Measurements from ENCODE around the gene ABCB9.
"Not testable (repeated sequence)": the region's sequence is repeated elsewhere in the genome, so short reads cannot be mapped to it uniquely, and the experiment has no call there.

ABCB9 gene

DNA sequence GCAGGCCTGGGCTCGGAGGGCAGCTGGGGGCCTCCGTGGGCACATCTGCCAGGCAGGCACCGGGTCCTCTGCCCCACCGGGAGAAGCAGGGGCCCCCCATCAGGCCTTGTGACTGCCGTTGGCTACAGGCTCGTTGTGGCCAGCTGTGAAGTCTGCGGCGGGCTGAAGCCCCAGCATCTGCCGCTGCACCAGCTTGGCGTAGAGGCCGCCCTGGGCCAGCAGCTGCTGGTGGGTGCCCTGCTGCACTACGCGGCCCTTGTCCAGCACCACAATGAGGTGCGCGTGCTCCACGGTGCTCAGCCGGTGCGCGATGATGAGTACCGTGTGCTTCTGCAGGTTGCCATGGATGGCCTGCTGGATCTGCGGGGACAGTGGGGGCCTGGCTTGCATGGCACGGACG lies 36.5 kb downstream of the ABCB9 start:
- no peak for DNase-seq

DNA sequence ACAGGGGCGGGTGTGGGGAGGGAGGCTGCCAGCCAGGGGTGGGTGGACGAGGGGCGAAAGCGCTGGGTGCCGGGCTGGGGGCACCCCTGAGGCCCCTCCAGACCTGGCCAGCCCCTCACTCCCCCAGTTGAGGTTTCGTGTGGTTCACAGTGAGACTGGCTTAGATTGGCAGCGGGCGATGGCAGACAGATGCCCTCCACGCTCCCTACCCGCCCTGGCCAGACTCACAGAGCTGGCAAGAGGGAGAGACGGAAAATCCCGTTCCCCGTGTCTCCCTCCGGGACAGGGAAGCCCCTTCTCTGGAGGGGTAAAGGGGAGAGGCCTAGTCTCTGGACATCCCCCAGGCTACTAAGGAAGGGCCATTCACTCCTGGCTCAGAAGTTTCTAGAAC lies 37.1 kb downstream of the ABCB9 start:
- DNase-seq: no peak

DNA sequence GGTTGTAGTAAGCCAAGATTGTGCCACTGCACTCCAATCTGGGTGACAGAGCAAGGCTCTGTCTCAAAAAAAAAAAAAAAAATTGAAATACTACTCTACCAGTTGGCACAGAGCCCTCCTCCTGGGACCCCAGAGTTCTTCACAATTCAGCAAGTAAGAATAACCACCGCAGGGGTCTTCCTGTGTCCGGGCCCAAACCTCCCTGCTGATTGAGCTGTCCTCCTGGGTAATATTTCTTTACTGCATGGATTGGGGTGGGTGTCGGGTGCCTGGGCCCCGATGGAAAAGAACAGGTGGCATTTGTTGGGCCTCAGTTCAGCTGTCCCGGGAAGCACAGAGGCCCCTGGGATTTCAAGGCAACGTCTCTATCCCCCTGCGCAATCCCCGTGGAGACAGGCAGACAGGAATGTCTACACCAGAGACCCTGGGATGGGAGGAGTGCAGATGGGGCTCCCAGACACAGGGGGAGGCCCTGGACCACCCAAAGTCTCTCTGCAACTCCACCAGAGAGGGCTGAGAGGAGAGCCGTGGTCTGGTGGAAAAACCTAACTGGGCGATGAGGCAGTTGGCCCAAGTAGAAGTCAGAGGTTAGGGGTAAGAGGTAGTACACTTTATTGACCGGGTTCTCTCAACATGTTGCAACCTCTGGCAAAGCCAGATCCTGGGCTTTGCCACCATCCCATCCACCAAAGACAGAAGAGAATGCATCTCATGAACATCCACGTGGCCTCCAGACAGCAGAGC lies 37.7 kb downstream of the ABCB9 start:
- no peak for DNase-seq

DNA sequence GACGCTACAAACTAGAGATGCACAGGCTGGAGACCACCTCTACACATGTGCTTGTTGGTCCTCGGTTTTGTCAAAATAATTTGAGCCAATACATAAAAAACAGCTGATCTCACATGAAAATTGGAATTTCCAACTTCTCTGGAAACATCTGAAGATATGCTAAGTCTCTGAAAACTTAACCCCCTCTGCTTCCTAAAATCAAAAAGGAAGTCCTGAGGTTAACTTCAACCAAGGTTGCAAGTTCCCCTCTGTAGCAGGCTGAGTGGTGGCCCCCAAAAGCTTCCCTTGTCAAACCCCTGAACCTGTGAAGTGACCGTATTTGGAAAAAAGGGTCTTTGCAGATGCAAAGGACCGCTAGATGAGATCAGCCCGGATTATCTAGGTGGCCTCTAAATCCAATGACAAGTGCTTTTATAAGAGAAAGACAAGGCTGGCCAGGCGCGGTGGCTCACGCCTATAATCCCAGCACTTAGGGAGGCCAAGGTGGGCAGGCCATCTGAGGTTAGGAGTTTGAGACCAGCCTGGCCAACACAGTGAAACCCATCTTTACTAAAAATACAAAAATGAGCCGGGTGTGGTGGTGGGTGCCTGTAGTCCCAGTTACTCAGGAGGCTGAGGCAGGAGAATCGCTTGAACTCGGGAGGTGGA lies 38.4 kb downstream of the ABCB9 start:
- DNase-seq: no peak

DNA sequence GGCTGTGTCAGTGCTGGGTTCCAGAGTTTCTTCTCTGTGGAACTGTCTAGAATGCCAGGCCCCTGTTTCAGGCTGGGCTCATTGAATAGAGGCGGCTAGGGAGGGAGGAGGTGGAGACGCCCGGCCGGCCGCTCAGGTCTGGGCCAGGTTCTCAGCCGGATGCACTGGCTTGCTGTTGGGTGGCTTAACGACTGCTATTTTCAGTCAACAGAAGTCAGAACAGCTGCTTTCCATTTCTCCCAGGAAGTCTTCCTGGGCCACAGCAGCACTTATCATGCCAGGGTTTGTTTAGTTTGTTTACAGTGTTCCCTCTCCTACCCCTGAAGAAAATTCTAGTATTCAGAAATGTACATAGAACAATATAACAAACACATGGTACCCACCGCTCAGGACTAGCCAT lies 44.3 kb downstream of the ABCB9 start:
- no peak for DNase-seq

DNA sequence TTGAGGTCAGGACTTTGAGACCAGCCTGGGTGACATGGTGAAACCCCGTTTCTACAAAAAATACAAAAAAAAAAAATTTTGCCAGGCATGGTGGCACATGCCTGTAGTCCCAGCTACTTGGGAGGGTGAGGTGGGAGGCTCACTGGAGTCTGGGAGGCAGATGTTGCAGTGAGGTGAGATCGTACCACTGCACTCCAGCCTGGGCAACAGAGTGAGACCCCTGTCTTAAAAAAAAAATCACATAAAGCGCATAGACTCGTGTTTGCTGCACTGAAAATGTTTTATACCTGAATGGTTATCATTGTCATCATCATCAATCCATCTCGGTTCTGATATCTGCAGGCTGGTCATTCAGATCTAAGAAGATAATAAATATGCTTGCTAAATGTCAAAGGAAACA lies 45.6 kb downstream of the ABCB9 start:
- DNase-seq: no peak

DNA sequence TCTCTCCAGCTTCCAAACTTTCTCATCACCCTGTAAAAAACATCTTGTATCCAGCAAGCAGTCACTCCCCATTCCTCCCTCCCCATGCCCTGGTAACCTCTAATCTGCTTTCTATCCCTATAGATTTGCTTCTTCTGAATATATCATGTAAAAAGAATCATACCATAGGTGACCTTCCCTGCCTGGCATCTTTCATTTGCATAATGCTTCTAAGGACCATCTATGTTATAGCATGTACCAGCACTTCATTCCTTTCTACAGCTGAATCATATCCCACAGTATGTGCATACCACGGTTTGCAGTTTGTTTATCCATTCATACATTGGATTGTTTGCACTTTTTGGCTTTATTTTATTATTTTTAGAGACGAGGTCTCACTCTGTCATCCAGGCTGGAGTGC lies 47.4 kb downstream of the ABCB9 start:
- DNase-seq: no peak

DNA sequence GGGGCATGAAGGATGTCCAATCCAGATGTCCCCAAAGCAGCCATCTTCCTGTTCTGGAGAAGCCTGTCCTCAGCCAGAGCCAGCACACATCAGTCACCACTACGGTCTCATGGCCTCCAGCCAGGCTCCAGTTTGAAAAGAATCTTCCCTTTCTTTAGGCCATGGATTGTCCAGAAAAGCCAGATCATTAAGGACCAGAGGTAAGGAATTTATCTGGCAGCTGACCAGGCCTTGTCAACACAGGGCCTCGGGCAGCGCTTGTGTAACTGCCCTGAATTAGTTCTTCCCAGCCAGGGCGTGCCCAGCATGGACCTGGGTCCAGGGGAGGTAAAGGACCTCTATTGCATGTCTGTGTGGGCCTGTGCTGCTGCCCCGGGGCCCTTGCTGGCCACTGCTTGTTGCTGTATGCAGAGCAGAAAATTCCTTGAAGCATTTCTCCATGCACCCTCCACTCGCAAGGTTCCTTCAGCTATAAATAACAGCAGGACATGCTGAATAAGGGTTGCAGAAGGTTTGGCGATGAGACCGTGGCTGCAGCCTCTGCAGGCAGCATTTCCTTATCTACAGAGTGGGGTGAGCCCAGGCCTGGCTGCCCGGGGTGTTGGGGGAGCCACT lies 48.6 kb downstream of the ABCB9 start:
- DNase-seq: no peak

DNA sequence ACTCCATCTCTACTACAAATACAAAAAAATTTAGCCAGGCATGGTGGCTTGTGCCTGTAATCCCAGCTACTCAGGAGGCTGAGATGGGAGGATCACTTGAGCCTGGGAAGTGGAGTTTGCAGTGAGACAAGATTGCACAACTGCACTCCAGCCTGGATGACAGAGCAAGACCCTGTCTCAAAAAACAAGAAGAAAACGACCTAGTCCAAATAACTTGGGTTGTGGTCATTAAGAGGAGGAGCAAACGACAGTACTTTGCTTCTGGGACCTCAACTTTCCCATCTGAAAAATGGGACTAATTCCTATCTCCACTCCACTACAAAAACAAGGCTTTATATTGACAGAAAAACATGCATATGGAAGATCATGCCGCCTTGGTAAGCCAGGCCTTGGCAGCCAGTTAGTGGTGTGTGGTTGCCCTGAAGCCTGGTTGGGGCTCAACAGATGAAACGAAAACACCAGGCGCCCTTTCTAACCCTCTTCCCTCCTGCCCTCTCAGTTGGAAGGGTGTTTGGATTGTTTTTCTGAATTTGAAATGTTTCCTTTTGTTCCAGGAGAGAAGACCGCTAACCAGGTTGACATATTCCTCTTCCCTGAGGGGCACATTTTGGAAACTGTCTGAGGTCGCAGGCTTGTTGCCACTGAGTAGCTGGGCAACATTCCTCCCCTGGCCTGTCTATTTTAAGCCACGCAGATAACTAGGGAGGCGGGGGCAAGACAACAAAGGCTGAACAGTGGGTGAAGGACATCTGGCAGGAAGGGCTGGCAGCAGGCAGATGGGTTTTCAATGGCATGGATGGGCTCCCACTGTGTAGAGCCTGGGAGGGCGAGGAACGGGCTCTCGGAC lies 56.6 kb downstream of the ABCB9 start:
- DNase-seq: peak; percentile 62

DNA sequence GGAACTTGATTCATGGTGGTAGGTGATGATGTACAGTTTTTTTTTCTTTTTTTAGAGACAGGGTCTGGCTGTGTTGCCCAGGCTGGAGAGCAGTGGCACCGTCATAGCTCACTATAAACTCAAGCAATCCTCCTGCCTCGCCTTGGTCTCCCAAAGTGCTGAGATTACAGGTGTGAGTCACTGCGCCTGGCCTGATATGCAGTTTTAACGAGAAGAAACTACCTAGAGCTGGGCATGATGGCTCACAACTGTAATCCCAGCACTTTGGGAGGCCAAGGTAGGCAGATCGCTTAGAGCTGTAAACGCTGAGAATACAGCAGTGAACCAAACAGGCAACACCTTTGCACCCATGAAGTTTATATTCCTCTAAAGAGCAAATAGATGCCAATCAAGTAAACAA lies 57.3 kb downstream of the ABCB9 start:
- no peak for DNase-seq

DNA sequence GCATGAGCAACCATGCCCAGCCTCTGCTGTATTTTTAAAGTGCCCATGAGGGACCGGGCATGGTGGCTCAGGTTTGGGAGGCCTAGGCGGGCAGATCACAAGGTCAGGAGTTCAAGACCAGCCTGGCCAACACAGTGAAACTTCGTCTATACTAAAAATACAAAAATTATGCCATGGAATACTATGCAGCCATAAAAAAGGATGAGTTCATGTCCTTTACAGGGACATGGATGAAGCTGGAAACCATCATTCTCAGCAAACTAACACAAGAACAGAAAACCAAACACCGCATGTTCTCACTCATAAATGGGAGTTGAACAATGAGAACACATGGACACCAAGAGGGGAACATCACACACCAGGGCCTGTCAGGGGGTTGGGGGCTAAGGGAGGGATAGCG lies 61.0 kb downstream of the ABCB9 start:
- DNase-seq: not testable (repeated sequence)

DNA sequence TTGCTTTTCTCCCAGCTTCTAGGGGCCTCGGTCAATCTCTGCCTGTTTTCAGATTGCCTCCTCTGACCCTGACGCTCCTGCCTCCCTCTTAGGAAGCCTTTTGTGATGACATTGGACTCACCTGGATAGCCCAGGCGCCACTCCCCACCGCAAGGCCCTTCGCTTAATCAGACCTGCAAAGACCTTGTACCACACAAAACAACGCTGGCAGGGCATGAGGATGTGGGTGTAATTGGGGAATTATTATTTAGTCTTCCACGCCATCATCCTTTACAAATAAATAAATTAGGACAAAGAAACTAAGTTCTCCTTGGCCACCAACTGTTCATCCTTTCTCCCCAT lies 62.6 kb downstream of the ABCB9 start:
- DNase-seq: no peak

DNA sequence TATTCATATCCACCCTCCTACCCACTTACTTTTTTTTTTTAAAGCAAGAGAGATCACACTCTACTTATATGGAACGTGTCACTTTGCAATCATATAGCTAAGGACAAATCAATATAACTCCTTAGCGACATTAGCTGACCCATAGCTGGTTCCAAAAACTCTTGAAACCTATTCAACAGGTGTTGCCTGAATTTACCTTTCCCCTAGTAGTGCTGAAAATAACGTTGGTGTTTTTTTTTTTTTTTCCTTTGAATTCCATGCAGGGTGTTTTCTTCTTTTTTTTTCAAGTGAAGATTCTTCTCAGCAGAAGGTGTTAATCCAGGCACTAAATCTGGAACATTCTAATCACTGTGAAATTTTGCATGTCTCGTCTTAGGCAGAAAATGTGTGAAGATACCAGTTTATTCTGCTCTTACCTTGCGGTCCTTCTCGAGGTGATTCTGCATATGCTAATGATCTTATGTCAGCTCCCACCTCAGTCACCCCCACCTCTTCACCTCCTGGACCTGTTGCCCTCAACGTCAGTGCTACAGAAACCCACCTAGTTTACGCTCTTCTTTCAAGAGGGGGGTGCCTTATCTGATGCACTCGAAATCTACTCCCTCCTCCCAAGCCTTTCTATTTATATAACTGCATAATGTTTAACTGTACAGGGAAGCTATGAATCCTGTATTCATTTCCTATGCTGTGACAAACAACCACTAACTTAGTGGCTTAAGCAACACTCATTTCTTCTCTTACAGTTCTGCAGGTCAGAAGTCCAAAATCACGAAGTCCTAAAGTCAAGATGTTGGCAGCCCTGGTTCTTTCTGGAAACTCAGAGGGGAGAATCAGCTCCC lies 63.2 kb downstream of the ABCB9 start:
- DNase-seq: no peak

DNA sequence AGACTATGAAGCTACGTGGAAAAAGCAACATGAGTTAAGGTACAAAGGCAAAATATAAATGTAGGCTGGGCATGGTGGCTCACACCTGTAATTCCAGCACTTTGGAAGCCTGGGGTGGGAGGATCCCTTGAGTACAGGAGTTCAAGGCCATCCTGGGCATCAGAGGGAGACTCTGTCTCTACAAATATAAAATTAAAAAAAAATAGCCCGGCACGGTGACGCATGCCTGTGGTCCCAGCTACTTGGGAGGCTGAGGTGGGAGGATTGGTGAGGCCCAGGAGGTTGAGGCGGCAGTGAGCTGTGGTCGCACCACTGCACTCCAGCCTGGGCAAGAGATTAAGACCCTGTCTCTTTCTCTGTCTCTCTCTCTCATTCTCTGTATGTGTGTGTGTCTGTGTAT lies 66.4 kb downstream of the ABCB9 start:
- no peak for DNase-seq

DNA sequence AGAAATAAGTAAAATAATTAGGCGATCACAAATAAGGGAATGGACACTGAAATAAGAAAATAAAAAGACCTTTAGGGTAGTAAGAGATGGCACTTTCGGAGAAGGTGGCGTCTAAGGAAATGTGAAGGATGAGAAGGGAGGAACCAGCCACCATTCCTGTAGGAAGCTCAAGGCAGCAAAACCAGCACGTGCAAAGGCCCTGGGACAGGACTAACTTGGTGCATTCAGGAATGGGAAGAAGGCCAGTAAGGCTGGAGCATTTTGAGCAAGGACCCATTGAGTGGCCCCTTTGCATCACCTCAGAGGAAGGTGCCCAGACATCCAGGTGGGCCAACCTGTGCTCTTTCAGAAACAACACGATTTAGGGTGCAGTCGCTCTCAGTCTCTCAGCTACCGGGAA lies 69.6 kb downstream of the ABCB9 start:
- no peak for DNase-seq

DNA sequence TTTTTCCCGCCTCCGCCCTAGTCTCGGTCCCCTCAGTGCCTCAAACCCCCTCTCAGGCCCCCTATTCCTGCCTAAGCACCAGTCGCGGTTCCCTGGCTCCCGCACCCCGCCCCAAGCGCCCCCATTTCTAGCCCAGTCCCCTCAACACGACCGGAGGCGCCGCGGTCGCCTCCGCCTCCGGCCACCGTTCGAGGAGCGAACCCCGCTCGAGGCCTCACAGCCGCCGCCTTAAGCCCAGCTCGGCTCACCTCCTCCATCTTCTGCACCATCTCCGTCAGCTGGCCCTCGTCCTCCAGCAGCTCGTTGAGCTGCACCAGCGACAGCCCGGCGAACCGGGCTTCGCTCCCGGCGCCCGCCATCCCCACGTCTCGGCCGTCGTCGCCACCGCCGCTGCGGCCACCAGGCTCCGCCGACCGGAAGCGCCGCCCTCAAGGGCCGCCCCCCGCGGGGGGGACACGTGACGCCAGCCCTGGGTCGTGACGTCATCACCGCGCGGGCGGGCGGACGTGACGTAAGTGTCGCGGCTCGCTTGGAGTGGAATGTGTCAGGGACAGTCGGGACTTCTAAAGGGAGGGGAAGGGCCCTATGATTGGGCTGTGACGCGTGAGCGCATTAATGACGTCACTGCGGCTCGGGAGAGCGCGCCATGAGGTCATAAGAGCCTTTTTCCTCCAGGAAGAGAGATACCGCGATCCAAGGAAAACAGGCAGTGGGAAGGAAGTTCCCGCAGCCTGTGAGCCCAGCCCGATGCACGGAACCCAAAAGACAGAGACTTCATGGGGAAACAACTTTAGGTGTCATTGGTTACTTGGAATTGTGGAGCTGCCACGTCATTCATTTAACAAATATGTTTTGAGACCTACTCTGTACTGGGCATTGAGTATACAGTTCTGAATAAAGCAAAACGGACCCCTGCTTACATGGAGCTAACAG lies 70.3 kb downstream of the ABCB9 start, which contains the start of gene VPS37B:
VPS37B (minus strand) TSS at position 421 of the 933 bp plus-strand sequence; CDS start at position 359, 62 bp downstream.
- peak; percentile 37 for DNase-seq

DNA sequence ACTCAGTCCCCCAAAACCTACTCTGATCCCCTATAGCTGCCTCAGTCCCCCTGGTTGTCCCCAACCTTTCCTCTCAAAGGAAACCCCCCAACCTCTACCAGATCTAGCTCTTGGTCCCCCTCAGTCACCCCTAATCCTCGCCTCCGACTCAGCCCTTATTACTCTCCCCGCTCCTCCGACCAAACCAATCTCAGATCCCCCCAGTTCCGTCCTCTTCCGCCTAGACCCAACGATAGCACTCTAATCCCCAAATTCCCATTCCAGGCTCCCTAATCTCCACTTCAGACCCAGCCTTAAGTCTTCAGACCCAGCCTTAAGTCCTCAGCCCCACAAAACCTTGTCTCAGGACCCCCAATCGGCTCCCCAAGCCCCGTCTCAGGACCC lies 71.0 kb downstream of the ABCB9 start:
- no peak for DNase-seq

DNA sequence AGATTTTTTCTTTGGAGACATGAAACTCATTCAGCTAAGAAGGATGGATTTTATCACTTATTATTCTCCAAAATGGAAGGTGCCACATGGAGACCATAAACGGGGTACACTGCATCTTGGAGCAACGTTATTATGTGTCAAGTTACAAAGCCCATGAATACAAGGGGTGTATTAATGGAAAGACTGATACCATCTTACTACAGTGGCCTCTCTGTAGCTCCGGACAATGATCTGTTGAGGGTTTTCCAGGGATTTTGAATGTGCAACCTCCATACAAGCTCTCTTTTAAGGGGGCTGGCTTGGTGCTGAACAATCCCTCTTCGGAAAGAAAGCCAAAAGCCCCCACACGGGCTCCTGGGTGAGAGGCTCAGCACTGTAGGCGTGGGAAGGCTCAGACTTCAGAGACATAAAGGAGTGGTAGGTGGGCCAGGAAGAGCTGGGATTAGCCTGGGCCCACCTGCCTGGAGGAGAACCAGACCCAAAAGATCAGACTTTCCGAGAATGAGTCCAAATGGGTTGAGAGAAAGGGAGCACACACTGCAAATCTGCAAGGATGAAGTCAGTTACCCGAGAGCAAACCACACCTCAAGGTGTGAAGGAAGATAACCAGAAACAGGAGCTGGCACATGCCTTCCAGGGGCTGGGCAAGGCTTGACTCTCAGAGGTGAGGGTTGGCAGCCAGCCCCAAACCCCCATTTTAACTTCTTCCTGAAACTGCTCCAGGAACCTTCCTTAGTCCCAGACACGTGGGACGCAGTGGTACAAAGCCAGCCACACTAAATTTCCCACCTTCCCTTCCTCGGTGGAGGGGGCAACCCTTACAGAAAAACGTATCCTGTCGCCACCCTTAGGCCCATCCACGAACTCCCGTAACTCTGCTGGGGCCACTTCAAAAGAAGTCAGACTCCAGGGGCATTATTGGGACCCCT lies 71.8 kb downstream of the ABCB9 start:
- DNase-seq: no peak

DNA sequence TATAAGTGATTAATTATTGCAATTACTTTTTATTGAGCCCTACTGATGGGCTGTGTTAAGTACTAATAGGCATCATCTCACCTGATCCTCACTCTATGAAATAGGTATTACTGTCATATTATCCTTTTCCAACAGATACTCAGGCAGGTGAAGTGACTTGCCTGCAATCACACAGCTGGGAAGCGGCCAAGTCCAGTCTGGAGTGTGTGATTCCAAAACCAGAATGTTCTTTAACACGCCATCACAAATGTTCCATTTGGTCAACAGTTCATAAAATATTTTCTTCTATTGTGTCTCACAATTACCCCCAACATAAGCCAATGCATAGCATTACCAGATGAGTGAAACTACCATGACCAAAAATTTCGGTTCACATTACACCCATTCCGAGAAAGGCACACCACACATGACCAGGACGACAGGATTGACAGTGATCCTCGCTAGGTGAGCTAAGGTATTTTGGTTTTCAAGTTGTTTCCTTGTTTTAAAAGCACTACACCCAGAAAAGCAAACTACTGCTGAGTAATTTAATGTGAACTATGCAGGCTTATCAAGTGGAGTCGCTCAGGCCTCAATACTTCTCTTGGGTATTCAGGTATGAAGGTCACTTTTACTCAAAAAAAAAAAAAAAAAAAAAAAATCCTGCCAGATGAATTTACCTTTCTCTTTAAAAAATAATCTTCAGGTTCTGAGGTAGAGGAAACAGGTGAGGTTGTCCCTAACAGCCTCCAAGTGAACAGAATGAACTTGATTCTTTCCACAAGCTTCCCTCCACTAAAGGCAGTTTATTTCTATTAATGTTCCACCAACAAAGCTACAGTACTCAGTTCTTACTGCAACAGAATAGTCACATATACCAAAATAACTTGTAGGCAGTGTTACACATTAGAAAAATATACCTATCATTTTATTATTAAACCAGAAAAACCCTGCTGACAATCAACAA lies 72.8 kb downstream of the ABCB9 start:
- DNase-seq: no peak

All from NCI-H1092 (cell line).